Stimulated activated CD8-positive, alpha-beta memory T cell treated with anti-CD3 and anti-CD28 coated beads, Interleukin-7, amount 100 ng/mL, for 48 hours (primary cell): Measurements from ENCODE around the gene CBR1.

ENCODE experiments used
- DNase-seq, 2 donors: peaks; one replicate each; pipeline ENCODE4 v3.0.0-alpha.2; 2020; ENCODE audit warnings: low read depth in 1 of 2; ENCODE audit errors: extremely low read depth in 1 of 2

Gene CBR1

DNA sequence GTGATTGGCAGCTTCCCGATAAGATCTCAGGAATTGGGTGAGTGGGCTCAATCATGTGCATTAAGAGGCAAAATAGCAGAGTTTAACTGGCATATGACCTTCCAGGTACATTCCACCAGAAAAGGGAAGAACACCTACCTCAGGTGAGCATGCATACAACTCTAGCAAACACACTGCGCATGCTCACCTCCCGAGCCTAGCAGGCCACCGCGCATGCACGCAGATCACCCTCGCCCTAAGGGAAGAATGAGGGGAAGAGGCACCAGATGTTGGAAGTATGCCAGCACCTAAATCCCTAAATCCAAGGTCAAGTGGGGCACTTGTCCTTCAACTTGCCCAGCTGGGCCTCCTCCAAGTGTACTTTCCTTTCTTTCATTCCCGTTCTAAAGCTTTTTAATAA lies 41.4 kb downstream of the CBR1 start:
- DNase-seq: no peak

DNA sequence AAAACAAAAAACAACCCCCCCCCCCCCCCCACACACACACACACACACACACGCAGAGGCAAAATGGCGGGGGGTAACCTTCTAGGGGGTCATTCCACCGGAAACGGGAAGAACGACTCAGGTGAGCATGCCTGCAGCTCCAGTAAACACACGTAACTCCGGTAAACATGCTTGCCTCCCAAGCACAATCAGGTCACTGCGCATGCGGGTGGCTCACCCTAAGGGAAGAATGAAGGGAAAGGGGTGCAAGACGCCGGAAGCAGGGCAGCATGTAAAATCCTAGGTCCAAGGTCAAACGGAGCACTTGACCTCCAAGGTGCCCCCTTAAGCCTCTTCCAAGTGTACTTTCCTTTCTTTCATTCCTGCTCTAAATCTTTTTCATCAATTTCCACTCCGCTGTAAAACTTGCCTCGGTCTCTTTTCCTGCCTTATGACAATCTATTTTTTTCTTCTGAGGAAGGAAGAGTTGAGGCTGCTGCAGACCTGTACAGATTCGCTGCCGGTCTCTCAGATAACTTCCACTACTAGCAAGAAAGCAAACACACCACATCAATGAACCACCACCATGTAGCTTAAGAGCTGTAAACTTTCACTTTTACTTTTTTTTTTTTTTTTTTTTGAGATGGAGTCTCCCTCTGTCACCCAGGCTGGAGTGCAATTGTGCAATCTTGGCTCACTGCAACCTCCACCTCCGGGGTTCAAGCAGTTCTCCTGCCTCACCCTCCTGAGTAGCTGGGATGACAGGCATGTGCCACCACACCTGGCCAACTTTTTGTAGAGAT lies 44.0 kb downstream of the CBR1 start:
- DNase-seq: no peak

DNA sequence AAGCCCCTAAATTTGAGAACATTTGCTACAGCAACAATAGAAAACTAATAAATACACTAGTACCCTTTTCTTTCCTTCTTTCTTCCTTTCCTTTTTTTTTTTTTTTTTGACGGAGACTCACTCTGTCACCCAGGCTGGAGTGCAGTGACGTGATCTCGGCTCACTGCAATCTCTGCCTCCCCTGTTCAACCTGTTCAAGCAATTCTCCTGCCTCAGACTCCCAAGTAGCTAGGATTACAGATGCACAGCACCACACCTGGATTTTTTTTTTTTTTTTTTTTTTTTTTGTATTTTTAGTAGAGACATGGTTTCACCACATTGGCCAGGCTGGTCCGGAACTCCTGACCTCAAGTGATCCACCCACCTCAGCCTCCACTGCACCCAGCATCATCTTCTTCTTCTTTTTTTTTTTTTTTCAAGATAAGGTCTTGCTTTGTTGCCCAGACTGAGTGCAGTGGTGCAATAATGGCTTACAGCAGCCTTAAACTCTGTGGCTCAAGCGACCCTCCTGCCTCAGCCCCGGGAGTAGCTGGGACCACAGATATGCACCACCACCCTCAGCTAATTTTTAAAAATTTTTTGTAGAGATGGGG lies 45.4 kb downstream of the CBR1 start:
- no peak for DNase-seq

DNA sequence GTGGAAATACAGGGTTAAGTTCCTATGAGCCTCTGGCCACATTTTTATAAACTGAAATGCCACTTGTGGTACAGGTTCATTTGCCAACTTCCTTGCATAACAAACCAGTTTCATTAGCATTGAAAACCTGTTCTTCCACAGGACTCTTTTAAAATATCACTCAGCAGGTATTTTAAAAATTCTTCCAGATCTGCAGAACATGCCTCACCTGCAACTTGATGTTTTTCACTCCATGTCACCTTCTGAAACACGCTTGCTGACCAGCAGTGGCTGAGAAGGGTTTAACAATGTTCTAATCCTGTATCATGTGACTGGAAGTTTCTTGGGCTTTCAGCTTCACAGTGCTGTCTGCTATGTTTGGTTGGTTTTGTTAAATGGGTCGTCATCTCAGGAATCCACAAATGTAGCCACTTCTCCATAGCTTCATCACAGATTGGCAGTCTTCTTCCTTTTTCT lies 47.5 kb downstream of the CBR1 start:
- no peak for DNase-seq

DNA sequence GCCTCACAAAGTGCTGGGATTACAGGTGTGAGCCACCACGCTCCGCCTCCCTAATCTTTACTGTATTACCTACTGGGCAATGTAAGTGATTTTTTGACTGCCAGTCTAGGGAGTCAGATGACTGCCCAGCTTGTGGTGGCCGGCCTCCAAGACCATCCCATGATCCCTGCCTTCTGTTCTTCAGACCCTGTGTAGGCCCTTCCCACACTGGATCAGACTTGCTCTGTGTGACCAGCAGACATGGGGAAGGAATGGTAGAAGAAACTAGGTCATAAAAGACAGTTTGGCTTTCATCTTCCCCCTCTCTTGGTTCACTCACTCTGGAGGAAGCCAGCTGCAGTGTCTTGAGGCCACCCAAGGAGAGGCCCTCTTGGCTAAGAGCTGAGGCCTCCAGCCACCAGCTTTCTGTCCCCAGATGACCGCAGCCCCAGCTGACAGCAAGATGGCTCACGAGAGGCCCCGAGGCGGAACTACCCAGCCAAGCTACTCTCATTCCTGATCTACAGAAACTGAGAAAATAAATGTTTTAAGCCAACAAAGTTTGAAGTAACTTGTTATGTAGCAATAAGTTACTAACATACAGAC lies 50.6 kb downstream of the CBR1 start:
- DNase-seq: no peak
